ENCODE measurements around the gene SURF1. TPM values are rescaled to one million over a fixed set of nuclear protein-coding genes. Genes with fewer than 3 reads are reported as not detected.

The SURF1 gene
- 11.3 and 21.5 TPM in 2 replicates for total RNA-seq

GRCh38 chr9:133356391-133357091, at the start of gene SURF1, which contains the start of gene SURF2:
Gene SURF1 (minus strand): TSS chr9:133356487. CDS start chr9:133356453, 34 bp downstream.
Gene SURF2 (plus strand): TSS chr9:133356550. CDS start chr9:133356593, 43 bp downstream.

GRCh38 chr9:133375724-133376654, 19.7 kb upstream of the SURF1 start, which contains the start of the genes STKLD1 and SURF4:
Gene STKLD1 (plus strand): TSS chr9:133376366. CDS start chr9:133376474, 108 bp downstream.
Gene SURF4 (minus strand): TSS chr9:133376060. CDS start chr9:133375969, 91 bp downstream.

GRCh38 chr9:133347985-133348717, 8.1 kb downstream of the SURF1 start, which contains the start of the genes MED22 and RPL7A:
Gene MED22 (minus strand): TSS chr9:133348131. CDS start chr9:133346662, 1,469 bp downstream.
Gene RPL7A (plus strand): TSS chr9:133348218. CDS start chr9:133348244, 26 bp downstream.

GRCh38 chr9:133335924-133336811, 20.1 kb downstream of the SURF1 start, which contains the start of gene SURF6:
Gene SURF6 (minus strand): TSS chr9:133336188. CDS start chr9:133336132, 56 bp downstream.

Small RNA genes lying within 50 kb of the gene (small RNA-seq; reads per million reads assigned to genes)
- gene RF00019 (not detected), gene SNORD24 (not detected), gene SNORD36A (not detected), gene SNORD36B (not detected), gene SNORD36C (not detected)

Other genes with a start within 250 kb of the SURF1 start
- gene RALGDS, start 235.2 kb downstream of the SURF1 start, total RNA-seq = 32.0 and 35.2 TPM in 2 replicates
- gene GBGT1, start 192.6 kb downstream of the SURF1 start, total RNA-seq = 12.5 and 14.1 TPM in 2 replicates
- not detected in 2 replicates for gene OBP2B, start 147.2 kb downstream of the SURF1 start, total RNA-seq
- 0.13 and 0.22 TPM in 2 replicates for gene ABO, start 81.3 kb downstream of the SURF1 start, total RNA-seq
- 11.0 and 11.3 TPM in 2 replicates for gene SURF6, start 20.3 kb downstream of the SURF1 start, total RNA-seq
- gene MED22, start 8.4 kb downstream of the SURF1 start, total RNA-seq = 13.8 and 19.4 TPM in 2 replicates
- gene RPL7A, start 8.3 kb downstream of the SURF1 start, total RNA-seq = 2,011 and 2,560 TPM in 2 replicates
- gene SURF2, start 63 bp upstream of the SURF1 start, total RNA-seq = 10.6 and 14.2 TPM in 2 replicates
- gene SURF4, start 19.6 kb upstream of the SURF1 start, total RNA-seq = 271 and 325 TPM in 2 replicates
- gene STKLD1, start 19.9 kb upstream of the SURF1 start, total RNA-seq = 0.57 and 3.1 TPM in 2 replicates
- 18.9 and 24.6 TPM in 2 replicates for gene REXO4, start 61.5 kb upstream of the SURF1 start, total RNA-seq
- gene ADAMTS13, start 65.9 kb upstream of the SURF1 start, total RNA-seq = 0.53 and 0.57 TPM in 2 replicates
- gene CACFD1, start 103.5 kb upstream of the SURF1 start, total RNA-seq = 3.0 and 4.9 TPM in 2 replicates
- gene SLC2A6, start 122.6 kb upstream of the SURF1 start, total RNA-seq = 19.0 and 33.8 TPM in 2 replicates
- not detected in 2 replicates for gene MYMK, start 168.5 kb upstream of the SURF1 start, total RNA-seq
- gene ADAMTSL2, start 178.2 kb upstream of the SURF1 start, total RNA-seq = not detected in 2 replicates

Measured in thoracic aorta endothelial cell (primary cell).